GM18861 (cell line): ENCODE measurements around the gene B4GALT2.

ENCODE experiments used
- ATAC-seq: cut with Tn5 transposase; IDR thresholded peaks from one replicate; pipeline ENCODE4 v1.9.1; 2021; ENCODE audit not compliant: unreplicated experiment

Gene B4GALT2, protein sequence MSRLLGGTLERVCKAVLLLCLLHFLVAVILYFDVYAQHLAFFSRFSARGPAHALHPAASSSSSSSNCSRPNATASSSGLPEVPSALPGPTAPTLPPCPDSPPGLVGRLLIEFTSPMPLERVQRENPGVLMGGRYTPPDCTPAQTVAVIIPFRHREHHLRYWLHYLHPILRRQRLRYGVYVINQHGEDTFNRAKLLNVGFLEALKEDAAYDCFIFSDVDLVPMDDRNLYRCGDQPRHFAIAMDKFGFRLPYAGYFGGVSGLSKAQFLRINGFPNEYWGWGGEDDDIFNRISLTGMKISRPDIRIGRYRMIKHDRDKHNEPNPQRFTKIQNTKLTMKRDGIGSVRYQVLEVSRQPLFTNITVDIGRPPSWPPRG

DNA sequence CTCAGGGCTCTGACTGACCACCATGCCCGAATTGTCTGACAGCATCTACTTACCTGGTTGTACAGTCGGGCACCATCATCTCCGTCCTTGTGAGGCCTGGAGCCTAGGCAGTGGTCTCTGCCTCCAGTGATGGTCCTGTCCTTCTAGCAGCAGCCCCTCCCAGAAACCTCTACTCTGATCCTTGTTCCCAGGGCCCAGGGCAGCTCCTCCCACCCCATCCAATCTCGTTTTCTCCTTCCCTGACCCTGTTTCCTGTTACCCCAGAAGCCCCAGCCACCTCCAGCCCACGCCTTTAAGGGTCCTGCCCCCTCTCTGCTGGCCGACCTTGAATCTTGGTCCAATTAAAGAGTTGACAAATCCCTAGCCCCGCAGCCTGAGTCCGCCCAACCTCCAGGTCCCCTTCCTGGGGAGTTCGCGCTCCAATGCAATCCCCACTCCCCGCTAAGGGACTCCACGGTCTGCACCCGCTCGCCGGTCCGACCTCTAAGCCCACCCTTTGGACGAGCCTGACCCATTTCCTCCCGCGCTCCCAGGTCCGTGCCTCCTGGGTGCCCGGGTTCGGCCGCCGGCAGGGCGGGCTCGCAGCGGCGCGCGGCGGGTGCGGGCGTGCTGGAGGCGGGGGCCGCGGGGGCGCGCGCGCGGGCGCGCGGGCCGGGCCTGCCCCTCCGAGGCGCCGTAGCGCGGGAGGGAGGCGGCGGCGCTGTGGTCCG, at the start of gene B4GALT2:
TSS of gene B4GALT2 (plus strand) at position 660 of the 710 bp plus-strand sequence. CDS start 1,951 bp downstream, outside the sequence.
- ATAC-seq = no peak

DNA sequence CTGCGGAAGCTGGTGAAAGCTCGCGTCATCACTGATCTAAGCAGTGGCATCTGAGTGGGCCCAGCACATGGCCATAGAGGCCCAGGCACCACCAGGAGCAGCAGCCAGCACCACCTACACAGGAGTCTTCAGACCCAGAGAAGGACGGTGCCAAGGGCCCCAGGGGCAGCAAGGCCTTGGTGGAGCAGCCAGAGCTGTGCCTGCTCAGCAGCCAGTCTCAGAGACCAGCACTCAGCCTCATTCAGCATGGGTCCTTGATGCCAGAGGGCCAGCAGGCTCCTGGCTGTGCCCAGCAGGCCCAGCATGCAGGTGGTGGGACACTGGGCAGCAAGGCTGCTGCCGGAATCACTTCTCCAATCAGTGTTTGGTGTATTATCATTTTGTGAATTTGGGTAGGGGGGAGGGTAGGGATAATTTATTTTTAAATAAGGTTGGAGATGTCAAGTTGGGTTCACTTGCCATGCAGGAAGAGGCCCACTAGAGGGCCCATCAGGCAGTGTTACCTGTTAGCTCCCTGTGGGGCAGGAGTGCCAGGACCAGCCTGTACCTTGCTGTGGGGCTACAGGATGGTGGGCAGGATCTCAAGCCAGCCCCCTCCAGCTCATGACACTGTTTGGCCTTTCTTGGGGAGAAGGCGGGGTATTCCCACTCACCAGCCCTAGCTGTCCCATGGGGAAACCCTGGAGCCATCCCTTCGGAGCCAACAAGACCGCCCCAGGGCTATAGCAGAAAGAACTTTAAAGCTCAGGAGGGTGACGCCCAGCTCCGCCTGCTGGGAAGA, 48.7 kb upstream of the B4GALT2 start:
- no peak for ATAC-seq

DNA sequence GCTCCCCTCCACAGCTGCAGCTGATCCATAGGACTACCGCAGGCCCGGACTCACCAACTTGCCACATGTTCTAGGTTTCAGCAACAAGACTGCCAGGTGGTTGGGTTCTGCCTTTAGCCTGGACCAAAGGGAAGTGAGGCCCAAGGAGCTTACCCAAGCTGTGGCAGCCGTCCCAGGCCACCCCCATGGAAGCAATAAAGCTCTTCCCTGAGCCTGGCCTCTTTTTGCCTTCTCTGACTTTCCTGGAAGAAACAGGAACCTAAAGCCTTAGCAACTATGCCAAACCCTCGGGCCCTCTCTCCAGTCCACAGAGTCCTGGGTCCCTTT, 48.1 kb upstream of the B4GALT2 start:
- ATAC-seq = no peak

DNA sequence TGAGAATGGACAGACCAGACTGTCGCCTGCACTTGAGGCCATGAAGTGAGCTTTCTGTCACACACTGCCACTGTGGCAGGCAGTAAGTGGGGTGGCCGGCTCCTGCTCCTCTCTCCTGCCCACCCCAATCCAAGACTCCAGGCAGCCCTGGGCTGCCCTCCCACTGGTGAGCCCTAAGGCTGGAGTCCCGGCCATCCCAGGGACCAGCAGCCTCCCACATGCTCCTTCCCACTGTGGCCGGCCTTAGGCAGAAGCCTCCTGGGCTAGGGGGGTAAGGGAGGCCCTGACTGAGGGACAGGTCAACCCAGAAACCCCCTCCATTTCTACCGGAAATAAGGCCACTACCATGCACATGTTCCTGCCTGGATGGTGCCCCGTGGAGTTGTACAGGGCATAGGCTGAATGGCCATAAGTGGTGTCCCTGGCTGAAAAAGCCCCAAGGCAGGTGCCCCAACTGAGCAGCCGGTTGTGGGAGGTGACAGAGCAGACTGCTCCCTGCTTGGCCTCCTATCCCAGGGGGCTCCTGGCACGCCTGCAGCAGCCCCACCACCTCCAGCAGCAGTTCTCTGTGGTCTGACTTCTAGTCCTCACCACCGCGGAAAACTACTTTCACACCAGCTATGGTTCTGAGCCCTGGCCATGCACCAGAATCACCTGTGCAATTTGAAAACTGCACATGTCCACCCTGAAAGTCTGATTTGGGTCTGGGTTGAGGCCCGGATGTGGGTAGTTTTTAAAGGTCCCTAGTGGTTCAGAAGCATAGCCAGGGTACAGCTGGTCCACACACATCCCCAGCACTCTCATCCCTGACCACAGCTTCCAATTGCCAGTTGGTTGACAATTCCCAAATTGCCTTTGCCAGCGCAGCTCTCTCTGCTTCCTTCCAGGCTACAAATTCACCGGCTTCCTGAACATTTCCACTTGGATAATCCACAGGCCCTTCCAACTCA, 47.0 kb upstream of the B4GALT2 start:
- no peak for ATAC-seq

DNA sequence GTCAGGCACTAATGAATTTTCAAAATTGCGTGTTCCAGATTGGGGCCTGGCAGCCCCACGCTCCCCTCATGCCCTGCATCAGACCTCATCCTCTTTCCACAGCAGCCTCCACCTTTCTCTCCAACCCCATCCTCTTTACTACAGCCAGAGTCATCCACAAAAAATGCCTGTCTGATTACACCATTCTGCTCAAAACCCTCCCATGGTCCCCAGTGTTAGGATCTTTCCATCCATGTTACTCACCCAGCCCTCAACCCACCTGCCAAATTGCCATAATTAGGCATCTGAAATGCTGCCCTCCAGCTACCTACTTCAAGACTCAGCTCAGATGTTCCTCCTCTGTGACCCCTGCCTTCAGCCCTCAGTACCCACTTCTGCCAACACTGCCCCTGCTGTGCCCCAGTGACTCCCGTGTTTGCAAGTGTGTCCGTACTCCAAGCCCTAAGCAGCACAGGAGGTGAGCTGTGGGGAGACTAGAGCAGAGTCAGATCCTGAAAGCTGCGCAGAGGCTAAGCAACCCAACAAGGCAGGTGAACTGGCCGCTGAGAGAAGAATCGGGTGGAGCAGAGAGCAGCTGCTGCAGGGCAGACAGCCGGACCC, 46.1 kb upstream of the B4GALT2 start:
- ATAC-seq = no peak

DNA sequence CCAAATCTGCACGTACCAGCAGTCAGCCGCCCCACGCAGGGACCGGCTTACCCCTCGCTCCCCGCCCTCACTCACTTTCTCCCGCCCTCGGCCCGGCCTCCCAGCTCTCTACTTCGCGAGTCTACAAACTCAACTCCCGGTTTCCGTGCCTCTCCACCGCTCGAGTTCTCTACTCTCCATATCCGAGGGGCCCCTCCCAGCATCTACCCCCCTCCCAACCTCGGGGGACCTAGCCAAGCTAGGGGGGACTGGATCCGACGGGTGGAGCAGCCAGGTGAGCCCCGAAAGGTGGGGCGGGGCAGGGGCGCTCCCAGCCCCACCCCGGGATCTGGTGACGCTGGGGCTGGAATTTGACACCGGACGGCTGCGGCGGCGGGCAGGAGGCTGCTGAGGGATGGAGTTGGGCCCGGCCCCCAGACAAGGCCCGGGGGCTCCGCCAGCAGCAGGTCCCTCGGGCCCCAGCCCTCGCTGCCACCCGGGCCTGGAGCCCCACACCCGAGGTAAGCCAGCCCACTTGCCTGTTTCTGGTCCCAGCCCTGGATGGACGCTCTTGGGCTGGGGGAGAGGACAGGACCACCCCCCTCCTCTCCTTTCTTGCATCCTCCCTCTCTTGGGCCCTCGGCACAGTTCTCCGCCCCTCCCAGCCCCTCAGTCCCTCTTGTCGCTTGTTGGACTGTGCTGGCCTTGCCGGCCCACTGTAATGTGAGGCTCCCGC, 45.5 kb upstream of the B4GALT2 start, which contains the start of gene ARTN:
TSS of gene ARTN (plus strand) at position 416 of the 715 bp plus-strand sequence. CDS start 1,856 bp downstream, outside the sequence.
- ATAC-seq = no peak

DNA sequence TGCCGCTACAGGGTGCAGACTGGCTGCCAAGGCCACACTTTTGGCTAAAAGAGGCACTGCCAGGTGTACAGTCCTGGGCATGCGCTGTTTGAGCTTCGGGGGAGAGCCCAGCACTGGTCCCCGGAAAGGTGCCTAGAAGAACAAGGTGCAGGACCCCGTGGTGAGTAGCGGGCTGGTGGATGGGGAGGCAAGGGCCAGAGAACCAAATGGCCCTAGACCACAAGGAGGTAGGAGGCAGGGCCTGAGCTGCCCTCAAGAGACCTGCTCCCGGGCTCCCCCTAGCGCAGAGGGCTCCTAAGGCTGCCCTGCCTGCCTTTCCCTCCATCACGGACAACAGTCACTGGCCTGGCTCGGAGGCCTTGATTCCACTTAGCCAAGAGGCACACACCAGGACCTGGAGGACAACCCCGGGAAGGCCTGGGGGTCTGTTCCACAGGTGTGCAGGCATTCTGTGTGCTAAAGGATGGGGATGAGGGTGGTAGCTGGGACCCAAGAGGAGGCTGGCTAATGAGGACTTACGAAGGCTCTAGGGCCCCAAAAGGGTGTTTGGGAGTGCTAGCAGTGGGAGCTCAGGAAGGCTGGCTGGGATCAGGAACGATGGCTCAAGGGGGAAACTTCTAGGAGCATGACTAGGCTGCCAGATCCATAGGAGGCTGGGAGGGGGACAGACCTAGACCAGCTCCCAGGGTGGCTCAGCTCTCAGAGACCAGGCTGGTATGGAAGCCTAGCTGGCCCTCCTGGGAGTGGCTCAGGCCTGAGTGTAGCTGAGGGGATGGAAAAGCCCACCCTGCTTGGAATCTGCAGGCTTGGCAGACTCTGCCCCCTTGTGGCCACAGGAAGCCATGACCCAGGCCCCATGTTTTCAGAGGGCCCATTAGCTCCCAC, 44.7 kb upstream of the B4GALT2 start:
- ATAC-seq = no peak

DNA sequence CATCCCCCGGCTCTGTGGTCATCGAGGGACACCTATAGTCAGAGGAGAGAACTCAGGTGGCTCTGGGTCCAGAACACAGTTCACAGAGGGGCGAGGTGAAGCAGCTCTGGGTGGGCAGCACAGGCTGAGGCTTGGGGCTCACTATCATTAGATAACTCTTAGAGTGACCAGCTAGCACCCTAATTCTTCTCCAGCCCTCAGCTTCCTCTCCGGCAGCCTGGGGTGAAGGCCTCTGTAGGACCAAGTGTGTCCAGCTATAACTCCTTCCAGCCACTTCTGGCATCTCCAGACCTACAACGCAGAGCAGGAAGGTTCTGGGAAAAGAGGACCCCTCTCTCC, 44.1 kb upstream of the B4GALT2 start:
- no peak for ATAC-seq

DNA sequence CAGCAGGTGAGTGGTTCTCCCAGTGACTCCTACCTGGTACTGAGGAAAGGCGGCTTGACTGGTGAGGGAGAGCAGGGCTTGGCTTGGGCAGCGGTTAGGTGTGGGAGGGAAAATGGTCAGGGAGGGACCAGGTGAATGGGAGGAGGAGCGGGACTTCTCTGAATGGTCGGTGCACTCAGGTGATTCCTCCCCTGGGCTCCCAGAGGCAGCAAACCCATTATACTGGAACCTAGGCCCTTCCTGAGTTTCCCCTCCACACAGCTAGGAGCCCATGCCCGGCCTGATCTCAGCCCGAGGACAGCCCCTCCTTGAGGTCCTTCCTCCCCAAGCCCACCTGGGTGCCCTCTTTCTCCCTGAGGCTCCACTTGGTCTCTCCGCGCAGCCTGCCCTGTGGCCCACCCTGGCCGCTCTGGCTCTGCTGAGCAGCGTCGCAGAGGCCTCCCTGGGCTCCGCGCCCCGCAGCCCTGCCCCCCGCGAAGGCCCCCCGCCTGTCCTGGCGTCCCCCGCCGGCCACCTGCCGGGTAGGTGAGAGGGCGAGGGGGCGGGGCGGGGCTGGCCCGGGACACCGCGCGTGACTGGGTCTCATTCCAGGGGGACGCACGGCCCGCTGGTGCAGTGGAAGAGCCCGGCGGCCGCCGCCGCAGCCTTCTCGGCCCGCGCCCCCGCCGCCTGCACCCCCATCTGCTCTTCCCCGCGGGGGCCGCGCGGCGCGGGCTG, 43.1 kb upstream of the B4GALT2 start:
- ATAC-seq = no peak

DNA sequence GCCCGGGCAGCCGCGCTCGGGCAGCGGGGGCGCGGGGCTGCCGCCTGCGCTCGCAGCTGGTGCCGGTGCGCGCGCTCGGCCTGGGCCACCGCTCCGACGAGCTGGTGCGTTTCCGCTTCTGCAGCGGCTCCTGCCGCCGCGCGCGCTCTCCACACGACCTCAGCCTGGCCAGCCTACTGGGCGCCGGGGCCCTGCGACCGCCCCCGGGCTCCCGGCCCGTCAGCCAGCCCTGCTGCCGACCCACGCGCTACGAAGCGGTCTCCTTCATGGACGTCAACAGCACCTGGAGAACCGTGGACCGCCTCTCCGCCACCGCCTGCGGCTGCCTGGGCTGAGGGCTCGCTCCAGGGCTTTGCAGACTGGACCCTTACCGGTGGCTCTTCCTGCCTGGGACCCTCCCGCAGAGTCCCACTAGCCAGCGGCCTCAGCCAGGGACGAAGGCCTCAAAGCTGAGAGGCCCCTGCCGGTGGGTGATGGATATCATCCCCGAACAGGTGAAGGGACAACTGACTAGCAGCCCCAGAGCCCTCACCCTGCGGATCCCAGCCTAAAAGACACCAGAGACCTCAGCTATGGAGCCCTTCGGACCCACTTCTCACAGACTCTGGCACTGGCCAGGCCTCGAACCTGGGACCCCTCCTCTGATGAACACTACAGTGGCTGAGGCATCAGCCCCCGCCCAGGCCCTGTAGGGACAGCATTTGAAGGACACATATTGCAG, 42.4 kb upstream of the B4GALT2 start:
- no peak for ATAC-seq

DNA sequence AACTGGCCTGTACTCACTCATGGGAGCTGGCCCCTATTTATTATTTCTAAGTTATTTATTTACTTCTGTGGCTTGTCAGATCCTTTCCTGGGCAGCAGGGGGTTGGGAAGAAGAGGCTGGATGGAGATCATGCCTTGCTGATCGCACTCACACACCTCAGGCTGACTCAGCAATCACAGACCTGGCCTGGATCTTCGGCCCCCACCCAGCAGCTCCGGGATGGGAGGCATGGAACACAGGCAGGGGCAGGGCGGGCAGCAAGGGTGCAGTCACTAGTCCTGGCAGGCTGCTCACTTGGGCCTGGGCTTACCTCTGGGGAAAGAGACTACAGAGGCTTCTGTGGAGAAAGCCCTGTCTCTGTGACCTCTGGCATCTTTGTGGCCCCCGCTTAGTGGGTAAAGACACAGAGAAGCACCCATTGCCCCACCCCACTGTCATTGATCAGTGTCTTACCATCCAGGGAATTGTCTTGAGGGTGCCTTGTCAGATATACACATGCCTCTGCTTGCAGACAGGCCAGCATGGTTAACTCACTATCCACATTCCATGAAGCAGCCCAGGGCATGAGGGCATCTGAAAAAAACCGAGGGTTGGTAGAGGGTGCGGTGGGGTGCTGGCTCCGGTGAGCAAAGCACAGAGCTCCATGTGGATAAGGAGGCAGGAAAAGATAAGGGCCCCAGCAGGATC, 41.7 kb upstream of the B4GALT2 start:
- ATAC-seq = no peak

DNA sequence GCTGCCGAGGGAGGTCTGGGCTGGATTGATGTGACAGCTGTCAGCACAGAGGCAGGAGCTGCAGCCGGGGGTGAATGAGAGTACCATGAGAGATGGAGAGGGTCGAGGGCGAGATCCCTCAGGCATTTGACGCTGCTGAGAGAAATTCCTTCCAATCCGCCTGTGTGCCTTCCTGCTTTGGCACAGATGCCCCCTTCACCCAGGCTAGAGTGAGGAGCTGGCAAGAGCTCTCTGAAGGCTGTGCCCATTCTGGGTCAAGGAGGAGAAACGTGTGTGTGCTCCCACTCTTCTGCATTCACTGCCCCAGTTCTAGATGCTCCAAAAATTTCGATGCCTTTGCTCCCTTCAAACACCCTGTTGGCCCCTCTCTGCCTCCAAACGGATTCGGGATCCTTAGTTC, 40.6 kb upstream of the B4GALT2 start:
- no peak for ATAC-seq

DNA sequence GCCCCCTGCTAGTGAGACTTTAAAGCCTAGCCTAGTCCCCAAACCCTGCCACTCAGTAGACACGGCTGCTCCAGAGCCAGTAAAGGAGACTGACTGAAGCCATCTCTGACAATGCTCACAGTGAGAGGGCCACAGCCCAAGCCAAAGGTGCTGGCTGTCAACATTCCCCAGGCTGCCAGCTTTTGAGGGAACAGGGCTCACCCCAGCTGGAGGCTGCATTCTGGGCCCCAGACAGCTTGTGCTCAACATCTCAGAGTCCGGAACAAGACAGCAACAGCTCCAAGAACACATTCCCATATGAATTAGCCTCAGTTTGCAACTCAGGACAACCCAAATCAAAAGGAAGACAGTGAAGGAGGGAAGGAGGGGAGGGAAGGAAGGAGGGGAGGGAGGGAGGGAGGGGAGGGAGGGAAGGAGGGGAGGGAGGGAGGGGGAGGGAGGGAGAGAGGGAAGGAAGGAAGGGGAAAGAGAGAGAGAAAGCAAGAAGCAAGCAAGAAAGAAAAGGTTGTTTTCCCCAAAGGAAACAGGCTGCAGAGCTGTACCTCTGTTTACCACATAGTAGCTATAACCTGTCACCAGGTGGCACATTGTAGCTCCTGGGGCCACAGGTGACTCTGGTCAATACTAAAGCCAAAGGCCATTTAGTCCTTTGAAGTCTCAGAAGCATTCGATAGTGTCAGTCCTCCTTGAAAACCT, 40.0 kb upstream of the B4GALT2 start:
- no peak for ATAC-seq

DNA sequence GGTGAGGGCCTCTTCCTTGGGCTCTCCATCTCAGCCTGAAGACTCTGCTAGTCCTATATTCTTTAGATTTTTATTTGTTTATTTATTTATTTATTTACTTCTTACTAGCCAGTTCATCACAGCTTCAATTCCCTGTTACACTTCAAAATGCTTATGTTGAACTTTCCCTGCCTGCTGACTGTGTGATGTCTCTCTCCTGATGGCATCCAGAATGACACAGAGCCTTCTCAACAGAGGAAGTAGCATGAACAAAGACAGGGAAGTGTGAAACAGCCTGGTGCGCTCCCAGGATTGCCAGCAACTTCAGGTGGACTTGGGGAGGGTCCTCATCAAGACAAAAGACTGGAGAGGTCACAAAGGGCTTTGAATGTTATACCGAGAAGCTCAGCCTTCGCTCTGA, 36.6 kb upstream of the B4GALT2 start:
- no peak for ATAC-seq

DNA sequence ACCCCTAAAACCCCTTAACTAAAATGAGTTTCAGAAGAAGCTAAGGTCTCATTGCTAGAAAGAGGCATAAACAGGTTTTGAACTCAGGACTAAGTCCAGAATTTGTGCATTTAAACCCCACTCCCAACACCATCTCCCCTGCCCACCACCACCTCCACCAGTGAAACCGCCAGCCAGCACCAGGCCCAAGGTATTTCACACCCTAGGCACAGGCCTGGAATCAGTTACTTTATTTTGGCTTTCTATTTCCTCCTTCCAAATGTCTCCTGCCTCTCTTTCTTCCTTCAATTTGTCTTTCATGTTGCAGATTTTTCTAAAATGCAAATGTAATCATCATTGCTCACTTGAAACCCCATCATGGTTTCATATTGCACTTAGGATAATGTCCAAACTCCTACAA, 34.1 kb upstream of the B4GALT2 start:
- ATAC-seq = no peak

DNA sequence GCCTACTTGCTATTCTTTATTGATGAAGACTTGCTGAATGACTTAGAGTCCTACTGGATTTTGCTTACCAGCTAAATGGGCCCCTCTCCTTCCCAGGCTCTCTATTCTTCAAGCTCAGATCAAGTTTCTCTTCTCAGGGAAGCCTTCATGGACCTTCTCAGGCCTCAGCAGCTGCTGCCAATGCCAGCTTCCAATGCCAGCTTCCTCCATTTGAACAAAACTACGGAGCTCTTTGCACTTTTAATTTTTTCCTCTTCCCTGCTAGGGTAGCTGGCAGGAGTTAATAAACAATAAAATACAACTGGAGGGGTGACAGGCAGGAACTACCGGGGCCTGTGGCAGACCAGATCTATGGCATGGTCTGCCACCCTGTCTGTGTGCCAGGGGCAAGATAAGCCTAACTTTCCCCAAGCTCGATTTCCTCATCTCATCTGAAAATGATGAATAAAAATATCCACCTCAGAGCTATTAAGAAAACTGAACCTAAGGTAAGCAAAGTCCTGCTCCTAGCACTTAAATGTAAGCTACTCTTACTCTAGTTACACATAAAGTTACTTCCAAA, 33.3 kb upstream of the B4GALT2 start:
- ATAC-seq = no peak
